Stimulated activated memory B cell treated with anti-CD40 and anti-IgM and Interleukin-4, amounts not matched to agents 10 μg/mL and 1 μg/mL and 100 μg/mL, for 72 hours (primary cell): ENCODE results near the gene UGT8.
"Not testable (repeated sequence)": the region's sequence is repeated elsewhere in the genome, so short reads cannot be mapped to it uniquely, and the experiment has no call there.

ENCODE experiments used
- ATAC-seq: fragments of 150-1000 bp; cut with Tn5 transposase; 2 replicates; pipeline ENCODE4 v1.10.0; 2021
- H3K27ac Mint-ChIP-seq: one replicate; pipeline ENCODE4 v1.8.0; 2022; ENCODE audit warnings: mild to moderate bottlenecking, mixed read lengths
- H3K27me3 Mint-ChIP-seq: one replicate; pipeline ENCODE4 v1.8.0; 2022; ENCODE audit warnings: mixed read lengths
- H3K36me3 Mint-ChIP-seq: one replicate; pipeline ENCODE4 v1.8.0; 2022; ENCODE audit warnings: mixed read lengths
- H3K4me1 Mint-ChIP-seq: one replicate; pipeline ENCODE4 v1.8.0; 2022; ENCODE audit warnings: mixed read lengths
- H3K4me3 Mint-ChIP-seq: one replicate; pipeline ENCODE4 v1.8.0; 2022; ENCODE audit warnings: mild to moderate bottlenecking, moderate library complexity, mixed read lengths
- H3K9me3 Mint-ChIP-seq: one replicate; pipeline ENCODE4 v1.8.0; 2022; ENCODE audit warnings: mixed read lengths

UGT8 gene

GRCh38 chr4:114649908-114650307 lies 51.3 kb downstream of the UGT8 start:
- Mint-ChIP-seq H3K36me3 (peaks cover 12% of the 10 kb centered on the region), H3K4me3 (no peak overlapping the region)
- no peak for ATAC-seq

GRCh38 chr4:114653675-114654074 lies 55.1 kb downstream of the UGT8 start:
- Mint-ChIP-seq H3K9me3 (peaks cover 2% of the 10 kb centered on the region), H3K27me3 (no peaks in the 10 kb centered on the region)

More at GRCh38 chr4:114649908-114650307, 51.3 kb downstream of the UGT8 start:
- Mint-ChIP-seq H3K27me3 (no peaks in the 10 kb centered on the region), H3K4me1 (peaks cover 45% of the 10 kb centered on the region), H3K27ac (no peak overlapping the region), H3K9me3 (peaks cover 2% of the 10 kb centered on the region)

GRCh38 chr4:114654592-114654991 lies 56.0 kb downstream of the UGT8 start:
- Mint-ChIP-seq H3K4me3 (no peak overlapping the region), H3K27ac (no peak overlapping the region), H3K36me3 (peaks cover 12% of the 10 kb centered on the region), H3K27me3 (no peaks in the 10 kb centered on the region), H3K4me1 (peaks cover 66% of the 10 kb centered on the region), H3K9me3 (peaks cover 2% of the 10 kb centered on the region)
- ATAC-seq = no peak

More at GRCh38 chr4:114653675-114654074, 55.1 kb downstream of the UGT8 start:
- peaks cover 12% of the 10 kb centered on the region for H3K36me3 Mint-ChIP-seq
- peaks cover 57% of the 10 kb centered on the region for H3K4me1 Mint-ChIP-seq
- no peak for ATAC-seq
- no peak overlapping the region for H3K4me3 Mint-ChIP-seq
- no peak overlapping the region for H3K27ac Mint-ChIP-seq

DNA sequence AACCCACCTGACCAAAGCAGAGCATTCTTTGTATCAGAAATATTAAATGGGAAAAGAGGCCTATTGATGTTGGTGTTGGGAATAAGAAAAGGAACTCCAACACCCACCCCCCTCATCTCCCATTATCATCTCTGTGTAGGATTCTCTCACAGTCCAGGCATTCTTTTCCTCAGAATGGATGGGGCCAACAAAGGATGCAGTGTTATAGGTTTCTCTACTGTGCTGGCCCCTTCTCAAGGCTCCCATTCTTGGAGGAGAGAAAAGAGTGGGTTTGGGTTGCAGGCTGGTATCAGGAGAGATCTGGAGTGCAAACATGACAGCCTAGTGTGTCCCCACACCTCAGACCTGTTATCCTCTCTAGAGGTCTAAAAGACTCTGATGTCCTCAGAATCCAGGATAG lies 59.6 kb downstream of the UGT8 start:
- no peaks in the 10 kb centered on the region for H3K27me3 Mint-ChIP-seq
- H3K4me3 Mint-ChIP-seq = no peak overlapping the region
- no peaks in the 10 kb centered on the region for H3K36me3 Mint-ChIP-seq
- H3K9me3 Mint-ChIP-seq = no peaks in the 10 kb centered on the region
- H3K4me1 Mint-ChIP-seq = peaks cover 41% of the 10 kb centered on the region
- ATAC-seq = no peak
- H3K27ac Mint-ChIP-seq = no peak overlapping the region

DNA sequence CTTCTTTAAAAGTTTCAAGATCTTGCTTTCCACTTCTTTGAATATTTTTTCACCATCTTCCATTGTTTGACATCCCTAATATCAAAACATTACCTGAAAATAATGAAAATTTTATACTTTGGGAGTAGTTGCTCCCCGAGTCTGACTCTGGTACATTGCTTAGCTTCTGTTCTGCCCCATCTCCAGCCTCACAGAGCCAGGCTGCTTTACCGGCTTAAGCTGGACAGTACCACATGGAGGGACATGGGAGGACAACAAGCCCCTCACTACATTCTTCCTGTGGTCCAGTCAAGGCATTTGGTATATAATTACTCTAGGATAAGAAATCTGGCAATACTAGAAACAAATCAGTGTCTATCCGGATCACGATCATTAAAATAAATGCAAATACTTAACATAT lies 60.2 kb downstream of the UGT8 start:
- H3K36me3 Mint-ChIP-seq = no peaks in the 10 kb centered on the region
- ATAC-seq = no peak
- no peak overlapping the region for H3K4me3 Mint-ChIP-seq
- no peaks in the 10 kb centered on the region for H3K27me3 Mint-ChIP-seq
- H3K9me3 Mint-ChIP-seq = no peaks in the 10 kb centered on the region
- H3K4me1 Mint-ChIP-seq = peaks cover 38% of the 10 kb centered on the region
- no peak overlapping the region for H3K27ac Mint-ChIP-seq

DNA sequence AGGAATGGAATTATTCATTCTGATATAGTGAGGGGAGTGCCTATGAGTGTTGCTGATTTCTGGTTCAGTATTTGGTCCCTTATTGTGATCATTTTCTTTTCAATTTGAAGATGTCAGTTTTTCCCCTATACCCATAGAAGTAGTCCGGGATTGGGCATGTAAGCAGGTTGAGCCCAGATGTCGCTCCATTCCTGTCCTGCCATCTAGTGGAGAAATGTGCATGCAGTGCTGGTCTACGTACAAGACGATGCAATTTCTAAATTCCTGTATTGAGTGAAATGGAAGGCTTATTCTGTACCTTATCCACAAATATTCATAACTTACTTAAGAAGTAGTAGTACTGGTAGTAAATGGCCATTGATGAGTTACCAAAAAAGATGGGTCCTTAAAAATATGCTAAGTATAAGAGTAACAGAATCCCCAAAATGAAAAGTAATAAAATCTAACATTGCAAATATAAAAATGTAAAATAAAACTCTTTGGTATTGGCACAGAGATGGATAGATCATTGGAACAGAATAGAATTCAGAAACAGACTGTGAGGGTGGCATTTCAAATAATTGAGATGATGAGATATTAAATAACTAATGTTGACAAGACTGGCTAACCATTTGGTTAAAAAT lies 60.9 kb downstream of the UGT8 start:
- no peak overlapping the region for H3K27ac Mint-ChIP-seq
- H3K36me3 Mint-ChIP-seq = no peaks in the 10 kb centered on the region
- ATAC-seq = peak; percentile 87
- no peaks in the 10 kb centered on the region for H3K9me3 Mint-ChIP-seq
- no peak overlapping the region for H3K4me3 Mint-ChIP-seq
- H3K4me1 Mint-ChIP-seq = peaks cover 31% of the 10 kb centered on the region
- H3K27me3 Mint-ChIP-seq = no peaks in the 10 kb centered on the region

DNA sequence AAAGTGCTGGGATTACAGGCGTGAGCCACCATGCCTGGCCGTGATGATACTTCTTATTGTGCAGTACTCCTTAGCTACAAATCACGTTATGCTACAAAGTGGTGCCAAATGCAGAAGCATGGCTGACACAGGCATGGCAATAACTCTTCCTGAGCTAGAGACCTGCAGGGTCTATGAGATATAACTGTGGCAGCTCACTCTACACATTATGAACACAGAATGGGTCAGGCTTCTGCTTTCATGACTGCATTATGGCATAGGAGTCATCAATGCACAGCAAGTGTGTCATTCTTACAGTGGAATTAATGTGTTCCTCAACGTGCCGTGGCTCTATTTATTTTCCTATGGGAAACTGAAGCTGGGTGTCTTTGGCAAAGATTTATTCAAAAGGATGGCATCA lies 64.5 kb downstream of the UGT8 start:
- H3K4me3 Mint-ChIP-seq = no peak overlapping the region
- H3K36me3 Mint-ChIP-seq = peaks cover 12% of the 10 kb centered on the region
- no peaks in the 10 kb centered on the region for H3K27me3 Mint-ChIP-seq
- no peaks in the 10 kb centered on the region for H3K9me3 Mint-ChIP-seq
- no peak for ATAC-seq
- no peak overlapping the region for H3K27ac Mint-ChIP-seq
- H3K4me1 Mint-ChIP-seq = peaks cover 11% of the 10 kb centered on the region

- Mint-ChIP-seq H3K27me3 (no peaks in the 10 kb centered on the region), H3K9me3 (no peaks in the 10 kb centered on the region), H3K4me3 (no peak overlapping the region), H3K4me1 (peaks cover 20% of the 10 kb centered on the region), H3K27ac (no peak overlapping the region), H3K36me3 (peaks cover 39% of the 10 kb centered on the region)
- no peak for ATAC-seq
These were observed 70.0 kb downstream of the UGT8 start for GRCh38 chr4:114668577-114668976.

GRCh38 chr4:114670733-114671132 lies 72.1 kb downstream of the UGT8 start:
- peaks cover 20% of the 10 kb centered on the region for H3K4me1 Mint-ChIP-seq
- H3K9me3 Mint-ChIP-seq, H3K27me3 Mint-ChIP-seq, H3K27ac Mint-ChIP-seq, H3K4me3 Mint-ChIP-seq, ATAC-seq: not testable (repeated sequence)
- H3K36me3 Mint-ChIP-seq = peaks cover 46% of the 10 kb centered on the region

- Mint-ChIP-seq H3K4me3 (no peak overlapping the region), H3K9me3 (no peaks in the 10 kb centered on the region), H3K4me1 (peaks cover 20% of the 10 kb centered on the region), H3K27ac (no peak overlapping the region), H3K36me3 (peaks cover 42% of the 10 kb centered on the region), H3K27me3 (no peaks in the 10 kb centered on the region)
- no peak for ATAC-seq
These were observed 74.7 kb downstream of the UGT8 start for GRCh38 chr4:114673306-114673705.

GRCh38 chr4:114674080-114674479 lies 75.5 kb downstream of the UGT8 start:
- Mint-ChIP-seq H3K4me1 (peaks cover 20% of the 10 kb centered on the region), H3K27me3 (no peaks in the 10 kb centered on the region), H3K9me3 (no peaks in the 10 kb centered on the region), H3K27ac (no peak overlapping the region), H3K4me3 (no peak overlapping the region), H3K36me3 (peaks cover 42% of the 10 kb centered on the region)
- ATAC-seq = no peak

DNA sequence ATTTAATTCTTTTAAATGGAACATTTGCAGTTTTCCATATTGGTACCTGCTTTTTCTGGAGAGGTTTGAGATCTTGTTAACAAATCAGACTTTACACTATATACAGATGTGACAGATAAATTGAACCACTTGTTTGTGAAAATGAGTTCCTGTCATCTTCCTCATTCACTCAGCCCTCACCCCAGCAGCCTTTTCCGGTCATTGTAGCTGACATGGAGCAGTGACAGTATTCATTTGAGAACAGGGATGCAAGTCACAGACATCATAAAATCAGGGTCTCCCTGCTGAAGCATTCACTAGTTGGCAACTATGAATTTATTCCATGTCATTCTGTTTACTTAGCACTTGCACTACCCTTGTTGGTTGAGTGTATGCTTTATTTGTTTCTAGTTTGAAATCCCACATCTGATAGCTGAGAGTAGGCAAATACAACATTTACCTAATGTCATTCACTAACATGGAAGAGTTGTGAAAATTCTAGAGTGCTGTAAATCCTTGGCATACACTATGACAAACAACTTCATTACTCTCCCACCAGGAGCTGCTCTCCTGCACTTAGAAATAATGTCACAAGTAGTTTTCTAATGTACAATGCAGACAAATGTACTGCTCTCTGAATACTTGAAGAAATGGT lies 78.9 kb downstream of the UGT8 start:
- H3K9me3 Mint-ChIP-seq = no peaks in the 10 kb centered on the region
- no peak overlapping the region for H3K4me3 Mint-ChIP-seq
- peaks cover 17% of the 10 kb centered on the region for H3K36me3 Mint-ChIP-seq
- no peaks in the 10 kb centered on the region for H3K4me1 Mint-ChIP-seq
- H3K27me3 Mint-ChIP-seq = no peaks in the 10 kb centered on the region
- no peak for ATAC-seq
- no peak overlapping the region for H3K27ac Mint-ChIP-seq

GRCh38 chr4:114684462-114684861 lies 85.9 kb downstream of the UGT8 start:
- Mint-ChIP-seq H3K9me3 (no peaks in the 10 kb centered on the region), H3K4me3 (no peak overlapping the region), H3K27me3 (no peaks in the 10 kb centered on the region), H3K36me3 (peaks cover 22% of the 10 kb centered on the region), H3K27ac (no peak overlapping the region), H3K4me1 (peaks cover 9% of the 10 kb centered on the region)
- ATAC-seq = no peak

- Mint-ChIP-seq H3K27ac (no peak overlapping the region), H3K9me3 (no peaks in the 10 kb centered on the region), H3K27me3 (no peaks in the 10 kb centered on the region), H3K4me3 (no peak overlapping the region), H3K4me1 (peaks cover 28% of the 10 kb centered on the region), H3K36me3 (peaks cover 22% of the 10 kb centered on the region)
- ATAC-seq = no peak
These were observed 89.5 kb downstream of the UGT8 start for GRCh38 chr4:114688059-114688458.

GRCh38 chr4:114690571-114690970 lies 92.0 kb downstream of the UGT8 start:
- ATAC-seq = peak; percentile 45
- peaks cover 10% of the 10 kb centered on the region for H3K36me3 Mint-ChIP-seq
- no peaks in the 10 kb centered on the region for H3K9me3 Mint-ChIP-seq
- H3K27ac Mint-ChIP-seq = no peak overlapping the region
- H3K27me3 Mint-ChIP-seq = no peaks in the 10 kb centered on the region
- H3K4me1 Mint-ChIP-seq = peaks cover 28% of the 10 kb centered on the region
- H3K4me3 Mint-ChIP-seq = no peak overlapping the region

DNA sequence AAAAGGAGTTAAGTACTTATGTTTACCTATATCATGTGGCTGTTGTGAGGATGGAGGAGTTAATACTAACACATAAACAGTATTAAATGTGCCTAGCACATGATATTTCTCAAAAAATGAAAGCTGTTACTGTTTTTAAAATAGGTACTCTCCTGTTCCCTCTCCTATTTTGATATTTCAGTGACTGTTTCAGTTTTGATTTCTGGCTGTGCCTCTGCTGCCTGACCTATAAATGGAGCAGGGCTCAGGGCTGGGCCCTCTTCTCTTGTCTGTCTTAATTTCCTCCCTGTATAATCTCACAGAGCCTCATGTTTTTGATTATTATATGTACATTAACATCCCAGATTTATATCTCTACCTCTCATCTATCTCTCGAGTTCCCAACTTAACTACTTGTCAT lies 93.3 kb downstream of the UGT8 start:
- Mint-ChIP-seq H3K27ac (peak overlapping the region; percentile 9), H3K36me3 (peaks cover 10% of the 10 kb centered on the region), H3K27me3 (no peaks in the 10 kb centered on the region), H3K9me3 (no peaks in the 10 kb centered on the region), H3K4me1 (peaks cover 28% of the 10 kb centered on the region), H3K4me3 (no peak overlapping the region)
- ATAC-seq = no peak
